HepG2 (cell line): ENCODE measurements around the gene ATP6V1C2. TPM values are rescaled to one million over a fixed set of nuclear protein-coding genes. Genes with fewer than 3 reads are reported as not detected.

Experiments
- ATAC-seq: fragments of 200-7000 bp; cut with Tn5 transposase; 3 replicates; pipeline ENCODE4 v1.9.1; 2020; ENCODE audit warnings: mild to moderate bottlenecking, moderate library complexity
- BruUV-seq: library from RNA; stranded (reverse); fragments of 400-500 nt; replicated peaks from 2 replicates; lab custom pipeline; 2021; lab: Mats Ljungman, UMichigan
- CTCF ChIA-PET: fragments of 300-600 bp; formaldehyde crosslinking; extraction: SDS; loops from one replicate; lab custom pipeline; 2021; ENCODE audit warnings: low total read pairs, inconsistent platforms, low intra/inter-chr PET ratio; lab: Yijun Ruan, JAX
- POLR2A ChIA-PET: fragments of 350-600 bp; sonication (Branson Sonifier 250); formaldehyde crosslinking; loops from one replicate; lab custom pipeline; 2020; ENCODE audit warnings: antibody characterized with exemption, inconsistent platforms; lab: Yijun Ruan, JAX
- DNase-seq: peaks from one replicate; pipeline ENCODE4 v3.0.0-alpha.2; 2015; ENCODE audit warnings: low spot score
- FAIRE-seq: peaks from 3 replicates; lab custom pipeline; 2011; peaks lifted over from hg19 to GRCh38; lab: Jason Lieb, UNC
- H2AFZ ChIP-seq: one replicate; pipeline ENCODE4 v1.6.1; 2011; ENCODE audit warnings: low read length, inconsistent platforms
- H3K27ac ChIP-seq: fragments of 300-600 bp; 3 replicates; pipeline ENCODE4 v1.8.0; 2011; ENCODE audit warnings: mixed run types, mild to moderate bottlenecking, mixed read lengths, low read length, inconsistent platforms; ENCODE audit not compliant: insufficient read depth; ENCODE audit errors: extremely low read length
- H3K27me3 ChIP-seq, 2 experiments: fragments of 200-600 bp in 1 of 2; 2 replicates in 1 of 2; 3 replicates in 1 of 2; pipeline versions ENCODE4 v1.6.0 to v1.8.0; 2011; ENCODE audit warnings: low read length in 2 of 2, mild to moderate bottlenecking in 2 of 2, moderate library complexity in 2 of 2, inconsistent platforms in 1 of 2; ENCODE audit not compliant: insufficient read depth in 2 of 2, control insufficient read depth in 1 of 2
- H3K36me3 ChIP-seq, 2 experiments: fragments of 200-600 bp in 1 of 2; replicated peaks in 1 of 2; 2 replicates in 1 of 2; 3 replicates in 1 of 2; pipeline versions ENCODE4 v1.5.1 to v1.8.0; 2011; ENCODE audit warnings: low read length in 2 of 2, inconsistent platforms in 1 of 2; ENCODE audit not compliant: insufficient read depth in 2 of 2, control insufficient read depth in 1 of 2
- H3K4me1 ChIP-seq: 2 replicates; pipeline ENCODE4 v1.5.1; 2012; ENCODE audit warnings: low read length, inconsistent platforms; ENCODE audit not compliant: insufficient read depth
- H3K4me2 ChIP-seq: 2 replicates; pipeline ENCODE4 v1.6.0; 2011; ENCODE audit warnings: low read depth, low read length, inconsistent platforms
- H3K4me3 ChIP-seq, 3 experiments: fragments of 200-600 bp in 1 of 3; sonication (generic), shearing (Covaris generic) in 1 of 3; replicated peaks in 1 of 3; 2 replicates each; pipeline ENCODE4 v1.5.1; 2011 to 2016; ENCODE audit warnings: low read length in 3 of 3, inconsistent platforms in 2 of 3, low read depth in 2 of 3, mild to moderate bottlenecking in 2 of 3, control low read depth in 1 of 3, mixed read lengths in 1 of 3; ENCODE audit not compliant: insufficient read depth in 1 of 3
- H3K79me2 ChIP-seq: one replicate; pipeline ENCODE4 v1.6.1; 2011; ENCODE audit warnings: low read length, inconsistent platforms; ENCODE audit not compliant: insufficient read depth
- H3K9ac ChIP-seq: 2 replicates; pipeline ENCODE4 v1.6.0; 2011; ENCODE audit warnings: mild to moderate bottlenecking, low read depth, low read length, inconsistent platforms; ENCODE audit not compliant: insufficient read depth
- H3K9me3 ChIP-seq: 2 replicates; pipeline ENCODE4 v1.5.1; 2012; ENCODE audit warnings: mild to moderate bottlenecking, low read length
- H4K20me1 ChIP-seq: 2 replicates; pipeline ENCODE4 v1.6.0; 2011; ENCODE audit warnings: inconsistent platforms, mild to moderate bottlenecking, low read length, moderate library complexity; ENCODE audit not compliant: insufficient read depth
- ARID4A ChIP-seq: sonication (generic); formaldehyde crosslinking; IDR thresholded peaks from 2 replicates; pipeline ENCODE4 v1.5.0; 2020; ENCODE audit warnings: mild to moderate bottlenecking, missing genetic modification reagents, borderline replicate concordance
- GTF2F1 ChIP-seq: fragments of 150-350 bp; IDR thresholded peaks from 2 replicates; pipeline ENCODE4 v1.6.1; 2014; ENCODE audit warnings: low read length
- KDM1A ChIP-seq: IDR thresholded peaks from 2 replicates; pipeline ENCODE4 v1.6.1; 2016; ENCODE audit warnings: missing compliant biosample characterization
- KDM3A ChIP-seq: IDR thresholded peaks from 2 replicates; pipeline ENCODE4 v1.6.1; 2018; ENCODE audit warnings: low read depth, missing compliant biosample characterization
- KLF16 ChIP-seq, 2 experiments: sonication (generic) in 1 of 2; formaldehyde crosslinking in 1 of 2; IDR thresholded peaks; 2 replicates each; pipeline versions ENCODE4 v1.6.1 to v1.8.0; 2016 to 2023; ENCODE audit warnings: missing genetic modification reagents in 2 of 2, missing compliant biosample characterization in 1 of 2
- LCORL ChIP-seq, 2 experiments: fragments of 450-650 bp in 1 of 2; sonication (generic) in 1 of 2; formaldehyde crosslinking in 1 of 2; IDR thresholded peaks; 2 replicates each; pipeline versions ENCODE4 v1.5.0 to v1.6.1; 2017 to 2020; ENCODE audit warnings: antibody characterized with exemption in 1 of 2, missing genetic modification reagents in 1 of 2
- MAF1 ChIP-seq: sonication (generic); formaldehyde crosslinking; IDR thresholded peaks from 2 replicates; pipeline ENCODE4 v1.5.0; 2020; ENCODE audit warnings: missing genetic modification reagents, borderline replicate concordance
- MBNL3 ChIP-seq: fragments of 250-450 bp; sonication (Bioruptor Pico); conservative IDR thresholded peaks from 2 replicates; pipeline ENCODE4 v1.8.0; 2022; ENCODE audit warnings: mild to moderate bottlenecking, inconsistent platforms
- PHF8 ChIP-seq: sonication (generic); formaldehyde crosslinking; IDR thresholded peaks from 2 replicates; pipeline ENCODE4 v1.5.0; 2020; ENCODE audit warnings: missing genetic modification reagents
- SMAD3 ChIP-seq: sonication (generic); formaldehyde crosslinking; IDR thresholded peaks from 2 replicates; pipeline ENCODE4 v1.4.0; 2020; ENCODE audit warnings: missing genetic modification reagents
- ZMYM3 ChIP-seq: sonication (generic); formaldehyde crosslinking; IDR thresholded peaks from 2 replicates; pipeline ENCODE4 v1.5.1; 2020; ENCODE audit warnings: mild to moderate bottlenecking, missing genetic modification reagents
- ZNF260 ChIP-seq: sonication (generic); formaldehyde crosslinking; IDR thresholded peaks from 2 replicates; pipeline ENCODE4 v1.4.0; 2020; ENCODE audit warnings: missing genetic modification reagents, low read depth, mild to moderate bottlenecking, borderline replicate concordance
- ZNF720 ChIP-seq: sonication (generic); formaldehyde crosslinking; IDR thresholded peaks from 2 replicates; pipeline ENCODE4 v1.4.0; 2020; ENCODE audit warnings: missing genetic modification reagents
- ZNF777 ChIP-seq: sonication (generic); formaldehyde crosslinking; IDR thresholded peaks from 2 replicates; pipeline ENCODE4 v1.4.0; 2020; ENCODE audit warnings: missing genetic modification reagents
- ZNF83 ChIP-seq: sonication (generic); formaldehyde crosslinking; IDR thresholded peaks from 2 replicates; pipeline ENCODE4 v1.4.0; 2020; ENCODE audit warnings: missing genetic modification reagents, mild to moderate bottlenecking, borderline replicate concordance
- WGBS: methylation state at CpG from one replicate; pipeline ENCODE4 v1.1.6; 2017; ENCODE audit warnings: low lambda C conversion rate; 5-methylcytosine and 5-hydroxymethylcytosine counted together
- in situ Hi-C: cut with HindIII; loops from 2 replicates; pipeline ENCODE4 v1.10.0; 2017; ENCODE audit warnings: low pct_unique_long_range_greater_than_20kb; ENCODE audit not compliant: extremely low pct_ligation_motif_present
- intact Hi-C: fragments of 100-400 bp; cut with micrococcal nuclease; formaldehyde crosslinking; loops from one replicate; pipeline ENCODE4 v1.10.0; 2022; ENCODE audit not compliant: unreplicated experiment
- polyA plus RNA-seq, 8 experiments: library from polyadenylated mRNA; depleted of rRNA in 3 of 8; stranded (reverse) in 7 of 8; unstranded in 1 of 8; fragments of >200 nt; fragmentation: Illumina TruSeq in 4 of 8; extraction: Trizol in 4 of 8; gene quantifications; 2 replicates each; pipeline versions ENCODE4 v1.2.1 to v1.2.3, GENCODE V29; 2011 to 2016; ENCODE audit warnings: low read depth in 4 of 8, missing spikeins in 1 of 8, mixed read lengths in 1 of 8; ENCODE audit not compliant: insufficient read depth in 1 of 8
- total RNA-seq, 5 experiments: library from RNA; depleted of rRNA; stranded (reverse); fragments of >200 nt; fragmentation: Illumina TruSeq; extraction: Trizol; gene quantifications; 2 replicates each; pipeline ENCODE4 v1.2.3, GENCODE V29; 2016; ENCODE audit warnings: low read depth in 1 of 5
- TF ChIP-seq, protein P1 (sequence below): sonication (generic); formaldehyde crosslinking; IDR thresholded peaks from 2 replicates; pipeline ENCODE4 v1.5.1; 2020; ENCODE audit warnings: missing genetic modification reagents, mild to moderate bottlenecking, borderline replicate concordance
- TF ChIP-seq, protein P2 (sequence below): sonication (generic); formaldehyde crosslinking; IDR thresholded peaks from 2 replicates; pipeline ENCODE4 v1.8.0; 2022; ENCODE audit warnings: missing genetic modification reagents, low read depth, mild to moderate bottlenecking, borderline replicate concordance
- TF ChIP-seq, protein P3 (sequence below): sonication (generic); formaldehyde crosslinking; IDR thresholded peaks from 2 replicates; pipeline ENCODE4 v1.5.0; 2020; ENCODE audit warnings: mild to moderate bottlenecking, missing genetic modification reagents

Gene ATP6V1C2
- total and polyA plus RNA-seq, 2 of the 13 experiments (the other 11 are each of a cell fraction or from before 2014, with no cell fraction given), result 0.04 to 0.29 TPM

DNA sequence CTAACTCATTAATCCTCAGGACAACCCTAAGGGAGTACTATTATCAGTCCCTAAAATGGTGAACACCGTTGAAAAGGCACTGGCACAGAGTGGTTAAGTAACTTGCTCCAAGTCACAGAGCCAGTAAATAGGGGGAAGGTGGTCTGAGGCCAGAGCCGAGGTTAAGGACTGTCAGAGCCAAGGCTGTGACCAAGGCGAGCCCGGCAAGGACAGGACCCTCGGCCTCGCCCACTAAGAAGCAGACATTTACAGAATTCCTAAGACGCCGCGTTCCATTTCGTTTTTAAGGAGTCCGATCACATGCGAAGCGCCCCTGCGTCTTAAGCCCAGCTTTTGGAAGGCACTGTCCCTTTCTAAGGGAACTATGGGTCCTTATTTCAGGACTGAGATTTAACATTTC, 90.1 kb downstream of the ATP6V1C2 start:
- BruUV-seq, result TSS peak; percentile 47
- intact Hi-C loops, result no loop called here
- Histone ChIP-seq H3K9me3 (no peaks in the 10 kb centered on the region), H3K4me1 (peaks cover 77% of the 10 kb centered on the region), H3K36me3 (peaks cover 0 to 15% of the 10 kb centered on the region in 2 experiments; a peak in 3 of 5 replicates), H3K27me3 (peaks cover 0 to 7% of the 10 kb centered on the region in 2 experiments; a peak in 1 of 5 replicates), H3K9ac (peak overlapping the region; percentile 94), H4K20me1 (peaks cover 46% of the 10 kb centered on the region), H3K79me2 (peaks cover 60% of the 10 kb centered on the region), H3K4me3 (peak overlapping the region; percentile 63 to 87 (median 73)), H3K4me2 (peak overlapping the region; percentile 80), H2AFZ (no peak overlapping the region), H3K27ac (peak overlapping the region; percentile 81)
- DNase-seq (no peak), FAIRE-seq (no peak), ATAC-seq (no peak)
- POLR2A ChIA-PET, result interaction anchor here (0.6 to 1.9 kb wide), 4 partner anchors 27 to 913 kb away, joined by 3 to 5 read pairs (median 4); partner anchors contain the start of genes ODC1 and SLC66A3
- in situ Hi-C loops, result no loop called here
- CTCF ChIA-PET, result no interaction called here
- 5% methylated on average over 12 of the region's 14 CpGs for WGBS
- TF ChIP-seq ZMYM3 (peak; percentile 57; the same call in 1 of the 2 replicates), MBNL3 (CRISPR knock-in tag) (no peak), SMAD3 (CRISPR knock-in tag) (no peak), KDM1A (CRISPR knock-in tag) (peak; percentile 52; the same call in 1 of the 2 replicates), ARID4A (no peak), MAF1 (CRISPR knock-in tag) (no peak), ZNF83 (CRISPR knock-in tag) (no peak), ZNF260 (no peak), LCORL (IDR thresholded peaks at IDR 0.05) (no peak), LCORL (CRISPR knock-in tag; IDR thresholded peaks at IDR 0.05) (0 out of 2 replicates have a peak, but pooled peaks have one; percentile 1), PHF8 (no peak), ZNF720 (no peak), GTF2F1 (no peak), KDM3A (CRISPR knock-in tag) (no peak), ZNF777 (CRISPR knock-in tag) (no peak), KLF16 (CRISPR knock-in tag; IDR thresholded peaks at IDR 0.05) (no peak)
- TF ChIP-seq, protein P1, sequence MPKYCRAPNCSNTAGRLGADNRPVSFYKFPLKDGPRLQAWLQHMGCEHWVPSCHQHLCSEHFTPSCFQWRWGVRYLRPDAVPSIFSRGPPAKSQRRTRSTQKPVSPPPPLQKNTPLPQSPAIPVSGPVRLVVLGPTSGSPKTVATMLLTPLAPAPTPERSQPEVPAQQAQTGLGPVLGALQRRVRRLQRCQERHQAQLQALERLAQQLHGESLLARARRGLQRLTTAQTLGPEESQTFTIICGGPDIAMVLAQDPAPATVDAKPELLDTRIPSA (CRISPR knock-in tag), result no peak
- TF ChIP-seq, protein P2, sequence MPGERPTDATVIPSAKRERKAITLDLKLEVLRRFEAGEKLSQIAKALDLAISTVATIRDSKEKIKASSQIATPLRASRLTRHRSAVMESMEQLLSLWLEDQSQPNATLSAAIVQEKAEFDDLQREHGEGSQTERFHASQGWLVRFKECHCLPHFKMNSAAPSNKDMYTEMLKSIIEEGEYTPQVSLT (CRISPR knock-in tag), result no peak
- TF ChIP-seq, protein P3, sequence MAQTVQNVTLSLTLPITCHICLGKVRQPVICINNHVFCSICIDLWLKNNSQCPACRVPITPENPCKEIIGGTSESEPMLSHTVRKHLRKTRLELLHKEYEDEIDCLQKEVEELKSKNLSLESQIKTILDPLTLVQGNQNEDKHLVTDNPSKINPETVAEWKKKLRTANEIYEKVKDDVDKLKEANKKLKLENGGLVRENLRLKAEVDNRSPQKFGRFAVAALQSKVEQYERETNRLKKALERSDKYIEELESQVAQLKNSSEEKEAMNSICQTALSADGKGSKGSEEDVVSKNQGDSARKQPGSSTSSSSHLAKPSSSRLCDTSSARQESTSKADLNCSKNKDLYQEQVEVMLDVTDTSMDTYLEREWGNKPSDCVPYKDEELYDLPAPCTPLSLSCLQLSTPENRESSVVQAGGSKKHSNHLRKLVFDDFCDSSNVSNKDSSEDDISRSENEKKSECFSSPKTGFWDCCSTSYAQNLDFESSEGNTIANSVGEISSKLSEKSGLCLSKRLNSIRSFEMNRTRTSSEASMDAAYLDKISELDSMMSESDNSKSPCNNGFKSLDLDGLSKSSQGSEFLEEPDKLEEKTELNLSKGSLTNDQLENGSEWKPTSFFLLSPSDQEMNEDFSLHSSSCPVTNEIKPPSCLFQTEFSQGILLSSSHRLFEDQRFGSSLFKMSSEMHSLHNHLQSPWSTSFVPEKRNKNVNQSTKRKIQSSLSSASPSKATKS, result no peak
